Measurements from ENCODE around the gene CARHSP1.
"Not testable (repeated sequence)": the region's sequence is repeated elsewhere in the genome, so short reads cannot be mapped to it uniquely, and the experiment has no call there.

CARHSP1 gene
- total RNA-seq: 28.3 to 37.3 (median 36.2) reads per million in 4 donors

- peak; percentile 64 to 96 (median 73) for DNase-seq
These were observed at the start of gene CARHSP1 for GRCh38 chr16:8868416-8869211. CARHSP1 (minus strand) TSS chr16:8869006; CDS start chr16:8859328, 9,678 bp downstream.

- DNase-seq: not testable (repeated sequence)
These were observed 48.5 kb upstream of the CARHSP1 start for GRCh38 chr16:8917336-8917735.

DNA sequence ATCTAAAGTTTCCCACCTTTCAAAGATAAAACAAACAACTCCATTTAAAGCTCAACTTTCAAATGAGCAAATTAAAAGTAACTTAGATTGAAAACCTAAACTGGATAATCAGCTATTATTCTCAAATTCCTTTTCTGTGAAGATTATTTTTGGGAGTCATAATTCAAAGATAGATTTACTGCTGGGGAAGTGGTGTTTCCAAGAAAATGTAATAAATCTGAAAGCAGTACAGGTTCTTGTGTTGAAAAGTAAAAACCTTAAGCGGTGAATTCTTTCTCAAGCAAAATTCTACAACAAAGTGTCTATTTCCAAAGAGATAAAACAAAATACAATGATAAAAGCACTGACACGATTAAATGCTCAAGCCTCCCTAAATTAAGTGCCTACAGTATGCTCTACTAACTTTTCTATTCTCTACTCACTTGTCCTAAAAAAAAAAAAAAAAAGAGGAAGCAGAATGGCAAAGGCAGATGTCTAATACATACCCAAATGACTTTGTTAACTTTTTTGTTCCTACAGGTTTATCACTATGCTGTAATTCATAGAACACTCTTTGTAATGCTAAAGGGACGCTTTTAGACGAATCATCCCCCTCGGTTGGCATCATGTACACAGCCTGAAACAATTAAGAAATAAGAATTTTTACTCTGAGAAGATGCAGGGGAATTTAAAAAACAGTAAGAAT, 47.9 kb upstream of the CARHSP1 start:
- DNase-seq: no peak

GRCh38 chr16:8915722-8916301, 47.0 kb upstream of the CARHSP1 start:
- no peak for DNase-seq

DNA sequence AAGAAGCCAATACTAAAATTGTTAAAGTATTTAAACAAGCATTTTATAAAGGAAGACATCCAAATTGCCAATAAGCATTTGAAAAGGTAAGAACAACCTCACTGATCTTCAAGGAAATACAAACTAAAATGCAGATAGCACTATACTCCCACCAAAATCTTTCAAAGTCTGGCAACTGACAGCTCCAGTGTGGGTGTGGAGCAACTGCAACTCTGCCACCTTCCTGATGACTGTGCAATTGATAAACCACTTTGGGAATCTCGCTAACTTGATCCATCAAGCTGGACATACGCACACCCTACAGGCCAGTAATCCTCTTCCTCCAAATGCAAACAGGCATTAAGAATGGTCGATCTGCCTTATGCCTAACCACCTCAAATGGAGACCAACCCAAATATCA, 45.3 kb upstream of the CARHSP1 start:
- DNase-seq: no peak

GRCh38 chr16:8912793-8913192, 44.0 kb upstream of the CARHSP1 start:
- DNase-seq: no peak

GRCh38 chr16:8910811-8911210, 42.0 kb upstream of the CARHSP1 start:
- DNase-seq: no peak

GRCh38 chr16:8908810-8909468, 40.1 kb upstream of the CARHSP1 start:
- DNase-seq: no peak

DNA sequence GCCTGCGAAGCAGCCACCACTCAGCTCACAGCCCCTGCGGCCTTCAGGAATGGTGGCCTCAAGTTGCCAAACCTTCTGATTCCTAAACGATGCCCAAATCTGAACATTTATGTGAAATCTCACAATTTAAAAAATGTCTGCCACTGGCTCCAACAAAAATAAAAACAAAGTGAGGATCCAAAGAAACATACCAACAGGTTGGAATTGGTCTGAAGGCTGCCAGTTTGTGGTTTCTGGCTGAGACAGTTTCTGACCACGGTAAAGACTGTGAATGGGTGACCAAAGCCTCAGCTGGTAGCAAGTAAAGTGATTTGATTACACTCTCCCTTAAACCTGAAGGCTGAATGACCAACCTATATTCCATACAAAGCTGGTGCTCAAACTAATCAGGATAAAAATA, 38.3 kb upstream of the CARHSP1 start:
- DNase-seq: no peak

DNA sequence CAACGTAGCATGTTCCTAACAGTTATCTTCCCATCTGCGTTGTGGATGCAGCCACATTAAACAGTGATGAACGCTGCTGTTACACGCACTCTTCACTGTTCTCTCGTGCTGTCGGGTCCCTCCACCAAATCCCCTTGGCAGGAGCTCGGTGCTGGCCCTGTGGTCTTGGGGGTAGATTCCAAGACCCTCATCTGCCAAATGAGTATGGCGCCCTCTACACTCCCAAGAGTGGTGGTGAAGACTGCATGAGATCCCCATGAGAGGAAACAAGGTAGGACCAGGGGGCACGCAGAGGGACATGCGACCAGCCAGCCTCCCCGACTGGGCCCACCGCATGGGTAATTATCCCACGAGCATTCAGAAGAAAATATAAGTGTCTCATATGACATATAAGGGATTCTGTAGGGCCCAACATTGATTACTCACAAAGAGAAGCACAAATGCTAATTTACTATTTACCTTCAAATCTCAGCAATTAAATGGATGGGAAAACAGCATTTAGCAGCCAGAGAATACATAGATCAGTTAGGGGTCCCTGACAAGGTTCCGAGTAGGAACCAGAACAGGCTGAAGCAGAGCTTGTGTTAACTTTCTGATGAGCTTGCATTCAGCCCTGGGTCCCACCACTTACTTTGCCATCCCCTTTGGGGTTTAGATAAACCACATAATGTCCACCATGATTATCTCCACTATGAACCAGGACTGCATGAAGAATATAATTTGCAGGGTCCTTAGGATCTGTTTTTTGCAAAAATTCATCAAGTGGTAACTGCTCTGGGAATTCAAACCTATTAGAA, 37.2 kb upstream of the CARHSP1 start:
- no peak for DNase-seq

GRCh38 chr16:8905168-8905762, 36.5 kb upstream of the CARHSP1 start:
- peak in 1 of 5 donors; percentile 36 for DNase-seq

- DNase-seq: no peak
These were observed 35.2 kb upstream of the CARHSP1 start for GRCh38 chr16:8904018-8904430.

- DNase-seq: no peak
These were observed 34.2 kb upstream of the CARHSP1 start for GRCh38 chr16:8903004-8903403.

DNA sequence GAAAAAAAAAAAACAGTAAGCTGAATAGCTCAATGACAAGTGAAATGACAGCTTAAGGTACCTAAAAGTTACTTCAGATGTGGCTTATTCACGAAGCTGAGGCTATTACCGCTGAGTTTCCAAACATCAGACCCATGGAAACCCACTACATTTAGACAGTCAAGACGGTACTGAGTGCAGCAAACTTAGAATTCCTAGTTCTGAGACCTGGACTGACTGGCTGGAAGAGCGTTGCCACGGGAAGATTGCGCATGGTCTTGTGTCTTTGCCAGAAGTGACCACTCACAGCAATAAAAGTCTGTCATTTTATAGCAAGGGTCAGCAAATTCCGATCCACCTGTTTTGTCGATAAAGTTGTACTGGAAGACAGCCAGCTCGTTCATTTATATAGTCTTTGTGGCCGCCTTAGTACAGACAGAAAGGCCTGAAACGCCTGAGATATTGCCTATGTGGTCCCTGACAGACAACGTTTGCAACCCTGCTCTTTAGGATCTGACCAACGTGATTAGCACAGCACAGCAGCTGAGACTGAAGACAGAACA, 32.6 kb upstream of the CARHSP1 start:
- no peak for DNase-seq

- no peak for DNase-seq
These were observed 31.5 kb upstream of the CARHSP1 start for GRCh38 chr16:8900343-8900742.

DNA sequence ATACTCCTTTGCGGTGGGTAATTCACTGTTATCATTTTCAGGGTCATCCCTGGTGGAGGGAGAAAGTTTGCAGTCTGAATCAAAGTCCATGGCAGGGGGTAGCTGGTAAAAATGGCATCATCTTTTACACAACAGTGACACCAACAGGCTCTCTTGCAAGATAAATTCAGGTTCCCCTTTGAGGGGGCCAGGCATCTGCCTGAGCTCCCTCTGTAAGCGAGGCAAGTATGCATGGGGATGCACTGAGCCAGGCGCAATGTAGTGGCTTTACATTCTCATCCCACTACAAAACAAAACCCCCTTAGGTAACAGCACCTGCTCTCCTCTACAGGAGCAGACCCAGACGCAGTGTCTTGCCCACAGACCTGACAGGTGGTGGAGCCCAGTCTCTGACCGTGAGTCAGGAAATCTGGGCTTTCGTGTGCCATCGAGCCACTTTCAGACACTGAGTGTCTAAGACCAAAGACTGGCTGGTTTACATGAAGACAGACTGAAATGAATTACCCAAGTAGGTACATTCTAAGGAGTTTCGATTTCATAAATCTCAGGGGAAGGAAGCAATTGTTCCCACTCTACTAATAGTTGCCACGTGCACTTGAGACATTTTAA, 31.0 kb upstream of the CARHSP1 start:
- no peak for DNase-seq

DNA sequence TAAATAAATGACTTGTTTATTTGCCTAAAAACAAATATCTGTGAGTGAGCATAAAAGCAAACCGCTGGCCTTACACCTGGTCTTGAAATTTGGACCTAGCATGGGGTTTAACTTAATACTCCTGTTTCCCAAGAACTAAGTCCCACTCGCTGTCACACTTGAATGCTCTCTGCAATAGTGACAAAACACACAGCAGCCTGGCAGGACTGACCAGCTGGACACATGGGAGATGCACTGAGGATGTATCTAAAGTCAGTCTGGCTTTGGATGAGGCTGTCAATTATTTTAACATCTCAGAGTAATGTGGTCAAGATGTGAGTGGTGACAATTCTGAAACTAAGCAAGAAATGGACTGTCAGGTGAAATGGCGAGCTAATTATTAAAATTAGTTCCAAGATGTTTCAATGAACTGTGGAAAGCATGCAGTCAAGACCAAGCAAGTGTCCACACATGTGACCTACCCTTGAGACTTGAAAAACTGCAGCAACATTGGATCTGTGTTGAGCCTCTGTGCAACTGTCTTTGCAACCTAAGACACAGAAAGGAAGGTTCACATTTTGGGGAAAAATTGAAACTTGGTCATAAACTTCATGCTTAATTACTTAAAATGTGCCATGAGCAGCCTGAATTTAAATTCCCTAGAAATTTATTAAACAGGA, 30.0 kb upstream of the CARHSP1 start:
- no peak for DNase-seq

DNA sequence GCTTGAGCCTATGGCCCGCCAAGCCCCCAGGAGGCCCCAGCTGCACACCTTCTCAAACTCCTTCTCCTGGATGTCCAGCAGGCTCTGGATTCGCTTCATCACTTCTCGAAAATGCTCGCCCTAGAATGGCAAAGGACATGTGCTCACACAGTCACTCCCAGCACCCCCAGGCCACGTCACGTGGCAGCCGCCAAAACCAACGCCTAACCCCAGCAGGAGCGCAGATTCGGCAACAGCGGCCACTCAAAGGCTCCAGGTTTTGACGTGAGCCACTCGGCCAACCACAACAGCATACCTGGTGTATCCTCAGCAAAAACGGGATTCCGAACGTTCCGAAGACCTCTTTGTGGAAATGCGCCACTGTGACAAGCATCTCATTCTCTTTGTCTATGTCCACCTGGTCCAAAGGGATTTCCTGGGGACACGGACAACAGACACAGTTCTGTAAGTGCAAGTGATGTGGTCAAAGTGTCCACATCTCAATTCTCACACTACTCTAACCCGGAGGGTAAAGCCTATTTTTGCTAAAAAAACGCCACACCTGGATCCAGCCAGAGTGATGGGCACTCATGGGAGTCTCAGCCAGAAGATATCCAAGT, 26.0 kb upstream of the CARHSP1 start:
- DNase-seq: no peak

DNA sequence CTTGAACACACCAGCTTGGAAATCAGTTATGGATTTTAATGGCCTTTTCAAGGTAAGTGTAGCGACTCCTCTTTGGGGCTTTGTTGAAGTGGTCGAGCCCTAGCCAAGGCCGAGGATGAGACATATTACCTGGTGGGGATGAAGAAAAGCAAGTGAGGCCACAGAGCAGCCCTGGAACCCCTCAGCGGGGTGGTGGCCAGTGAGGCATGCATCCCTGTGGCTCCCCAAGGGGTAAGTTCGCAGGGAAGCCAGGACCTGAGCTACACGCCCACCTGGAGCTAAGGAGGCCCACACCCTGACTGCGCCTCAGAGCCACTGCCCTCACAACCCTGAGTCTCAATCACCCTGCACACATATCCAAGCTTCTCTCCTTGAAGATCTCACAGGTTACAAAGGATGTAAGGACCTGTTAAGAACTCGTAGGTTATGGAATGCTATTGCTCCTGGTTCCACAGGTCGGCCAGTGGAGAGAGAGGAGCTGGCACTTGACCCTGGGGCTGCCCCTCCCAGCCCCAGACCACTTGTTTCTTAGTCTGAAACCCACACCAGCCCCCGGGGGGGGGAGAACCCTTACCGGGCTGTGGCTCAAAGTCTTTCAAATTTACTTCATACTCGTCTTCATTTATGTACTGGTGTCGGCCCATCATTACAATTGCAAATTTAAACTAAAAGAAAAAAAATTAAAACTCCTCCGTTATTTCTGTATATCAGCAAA, 25.3 kb upstream of the CARHSP1 start:
- no peak for DNase-seq

- DNase-seq: no peak
These were observed 24.6 kb upstream of the CARHSP1 start for GRCh38 chr16:8893426-8893825.

Measured in T-helper 1 cell (primary cell).